ENCODE measurements around the gene KRTAP10-4.

- TF ChIP-seq EP300 (IDR thresholded peaks at IDR 0.05) (no peak), CTCF (IDR thresholded peaks at IDR 0.05) (no peak)
Observed at GRCh38 chr21:44530221-44530902, 43.2 kb upstream of the KRTAP10-4 start.
